Common myeloid progenitor, CD34-positive (primary cell): ENCODE data around the gene ANXA8L1. TPM values are rescaled to one million over a fixed set of nuclear protein-coding genes. Genes with fewer than 3 reads are reported as not detected.
"Not testable (repeated sequence)": the region's sequence is repeated elsewhere in the genome, so short reads cannot be mapped to it uniquely, and the experiment has no call there.

Experiments
- CTCF ChIA-PET: fragments of 350-600 bp; sonication (Branson Sonifier 250); formaldehyde crosslinking; loops from one replicate; lab custom pipeline; 2021; ENCODE audit warnings: antibody characterized with exemption; lab: Charles Lee
- POLR2A ChIA-PET: fragments of 350-600 bp; sonication (Branson Sonifier 250); formaldehyde crosslinking; loops from one replicate; lab custom pipeline; 2021; ENCODE audit warnings: antibody characterized with exemption; lab: Charles Lee
- DNase-seq, 3 donors: peaks; one replicate each; pipeline versions ENCODE4 v3.0.0 to v3.0.0-alpha.2; 2013
- H3K27ac ChIP-seq, 2 experiments: 1 replicate in 1 of 2; 2 replicates in 1 of 2; pipeline ENCODE4 v1.7.0; 2013; ENCODE audit warnings: inconsistent platforms in 2 of 2, low read length in 2 of 2, mild to moderate bottlenecking in 2 of 2, low read depth in 1 of 2, moderate library complexity in 1 of 2; ENCODE audit not compliant: severe bottlenecking in 2 of 2, insufficient read depth in 1 of 2, poor library complexity in 1 of 2
- H3K27me3 ChIP-seq, 5 experiments: replicated peaks in 2 of 5; 1 replicate in 3 of 5; 2 replicates in 2 of 5; pipeline versions ENCODE4 v1.6.1 to v1.7.0; 2013; ENCODE audit warnings: low read length in 4 of 5, mild to moderate bottlenecking in 2 of 5, moderate library complexity in 2 of 5, inconsistent platforms in 1 of 5; ENCODE audit not compliant: insufficient read depth in 5 of 5, control insufficient read depth in 4 of 5
- H3K36me3 ChIP-seq, 4 experiments: 1 replicate in 2 of 4; 2 replicates in 2 of 4; pipeline versions ENCODE4 v1.6.1 to v1.7.0; 2013; ENCODE audit warnings: low read length in 3 of 4, control low read depth in 1 of 4, mild to moderate bottlenecking in 1 of 4; ENCODE audit not compliant: control insufficient read depth in 4 of 4, insufficient read depth in 4 of 4
- H3K4me1 ChIP-seq, 4 experiments: 1 replicate in 3 of 4; 2 replicates in 1 of 4; pipeline versions ENCODE4 v1.6.1 to v1.7.1; 2013; ENCODE audit warnings: low read length in 3 of 4, mild to moderate bottlenecking in 3 of 4, control low read depth in 1 of 4, inconsistent platforms in 1 of 4, moderate library complexity in 1 of 4; ENCODE audit not compliant: control insufficient read depth in 4 of 4, insufficient read depth in 4 of 4; ENCODE audit errors: control extremely low read depth in 1 of 4
- H3K4me3 ChIP-seq, 7 experiments: 1 replicate in 4 of 7; 2 replicates in 3 of 7; pipeline versions ENCODE4 v1.5.1 to v1.7.0; 2013; ENCODE audit warnings: mild to moderate bottlenecking in 7 of 7, low read length in 6 of 7, moderate library complexity in 6 of 7, inconsistent platforms in 2 of 7, low read depth in 2 of 7, control low read depth in 1 of 7; ENCODE audit not compliant: insufficient read depth in 4 of 7, control insufficient read depth in 1 of 7; ENCODE audit errors: extremely low read depth in 1 of 7
- H3K9me3 ChIP-seq, 5 experiments: 1 replicate in 4 of 5; 2 replicates in 1 of 5; pipeline versions ENCODE4 v1.6.1 to v1.7.1; 2013; ENCODE audit warnings: low read length in 4 of 5, mild to moderate bottlenecking in 2 of 5, inconsistent platforms in 1 of 5, low read depth in 1 of 5, moderate library complexity in 1 of 5; ENCODE audit not compliant: control insufficient read depth in 4 of 5, insufficient read depth in 2 of 5; ENCODE audit errors: control extremely low read depth in 1 of 5
- WGBS: methylation state at CpG from one replicate; pipeline ENCODE4 v1.1.5; 2013; ENCODE audit not compliant: insufficient coverage; 5-methylcytosine and 5-hydroxymethylcytosine counted together
- polyA plus RNA-seq: library from polyadenylated mRNA; unstranded; fragments of 120-200 nt; gene quantifications from one replicate; pipeline ENCODE4 v1.2.1, GENCODE V29; 2013

Gene ANXA8L1, protein sequence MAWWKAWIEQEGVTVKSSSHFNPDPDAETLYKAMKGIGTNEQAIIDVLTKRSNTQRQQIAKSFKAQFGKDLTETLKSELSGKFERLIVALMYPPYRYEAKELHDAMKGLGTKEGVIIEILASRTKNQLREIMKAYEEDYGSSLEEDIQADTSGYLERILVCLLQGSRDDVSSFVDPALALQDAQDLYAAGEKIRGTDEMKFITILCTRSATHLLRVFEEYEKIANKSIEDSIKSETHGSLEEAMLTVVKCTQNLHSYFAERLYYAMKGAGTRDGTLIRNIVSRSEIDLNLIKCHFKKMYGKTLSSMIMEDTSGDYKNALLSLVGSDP
- 0.11 TPM for polyA plus RNA-seq

DNA sequence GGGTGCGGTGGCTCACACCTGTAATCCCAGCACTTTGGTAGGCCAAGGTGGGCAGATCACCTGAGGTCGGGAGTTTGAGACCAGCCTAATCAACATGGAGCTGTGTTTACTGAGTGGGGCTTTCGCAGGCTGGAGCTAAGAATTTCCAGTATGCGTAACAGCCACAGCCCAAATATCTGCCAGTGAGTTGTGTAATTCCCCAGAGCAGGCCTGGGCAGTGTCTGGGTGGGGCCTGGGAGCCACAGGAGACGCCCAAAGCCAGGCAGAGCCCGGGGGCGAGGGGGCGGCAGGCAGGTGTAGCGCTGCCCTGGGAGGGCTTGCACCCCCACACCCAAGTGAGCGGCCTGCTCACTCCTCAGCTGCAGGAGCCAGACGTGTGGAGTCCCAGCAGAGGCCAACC lies at the start of gene ANXA8L1:
TSS of gene ANXA8L1 (plus strand) at position 371 of the 400 bp plus-strand sequence. CDS start 76 bp downstream, outside the sequence.
- H3K4me1 ChIP-seq, H3K27ac ChIP-seq, H3K4me3 ChIP-seq, H3K36me3 ChIP-seq, DNase-seq, CTCF ChIA-PET, H3K27me3 ChIP-seq, H3K9me3 ChIP-seq, POLR2A ChIA-PET: not testable (repeated sequence)
- WGBS: no CpG with 5 or more reads among the region's 11 CpGs

DNA sequence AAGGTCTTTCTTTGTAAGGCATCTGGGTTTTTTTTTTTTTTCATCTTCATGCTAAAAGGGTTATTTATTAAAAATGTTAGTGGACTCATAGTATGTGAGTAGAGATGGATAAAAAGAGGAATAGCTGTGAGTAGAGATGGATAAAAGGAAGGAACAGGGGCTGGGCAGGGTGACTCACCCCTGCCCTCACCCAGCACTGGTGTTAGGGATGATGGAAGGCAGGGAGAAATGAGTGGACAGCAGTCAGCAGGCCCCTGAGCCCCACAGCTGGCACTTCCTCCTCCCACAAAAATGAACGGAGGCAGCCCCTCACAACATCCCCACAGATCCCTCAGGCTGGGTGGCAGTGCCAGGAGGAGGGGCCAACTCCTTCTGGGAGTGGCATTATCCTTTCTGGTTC lies 49.5 kb upstream of the ANXA8L1 start:
- Histone ChIP-seq H3K9me3 (no peaks in the 10 kb centered on the region), H3K36me3 (no peaks in the 10 kb centered on the region), H3K4me3 (no peak overlapping the region), H3K4me1 (no peaks in the 10 kb centered on the region), H3K27ac (no peak overlapping the region), H3K27me3 (peaks cover 0 to 2% (median 0%) of the 10 kb centered on the region in 5 experiments)
- CTCF ChIA-PET: interaction anchor here (1.2 to 1.7 kb wide), 2 partner anchors 41 to 100 kb away, joined by 5 to 6 read pairs; no protein-coding TSS in a partner anchor
- no peak for DNase-seq
- POLR2A ChIA-PET: no interaction called here
- no CpG with 5 or more reads among the region's 1 CpG for WGBS

- ChIA-PET POLR2A (no interaction called here), CTCF (interaction anchor here (0.6 to 1.7 kb wide), 2 partner anchors 42 to 233 kb away, joined by 3 to 6 read pairs; no protein-coding TSS in a partner anchor)
- H3K27me3 ChIP-seq: peaks cover 0 to 2% (median 0%) of the 10 kb centered on the region in 5 experiments
These were observed 48.6 kb upstream of the ANXA8L1 start for GRCh38 chr10:46326971-46327370.

DNA sequence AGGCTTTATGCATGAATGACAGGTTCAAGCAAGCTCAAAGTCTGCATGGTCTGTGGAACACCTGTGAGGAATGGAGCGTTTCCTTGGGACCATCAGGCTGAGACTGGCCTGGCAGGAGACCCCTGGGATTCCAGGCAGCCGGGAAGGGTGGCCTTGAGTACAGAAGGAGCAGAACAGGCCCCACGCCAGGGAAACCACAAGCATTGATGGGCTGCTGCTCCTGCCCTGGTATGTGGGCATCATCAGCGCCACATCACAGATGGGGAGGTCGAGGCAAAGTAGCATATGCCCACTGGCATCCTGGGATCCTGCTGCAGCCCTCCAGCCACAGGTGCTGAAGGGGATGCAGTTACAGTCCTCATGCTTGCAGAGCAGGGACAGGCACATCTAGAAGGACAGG lies 47.9 kb upstream of the ANXA8L1 start:
- WGBS: 94% methylated on average over 4 of the region's 5 CpGs
- no peak overlapping the region for H3K27ac ChIP-seq
- CTCF ChIA-PET: no interaction called here

More at GRCh38 chr10:46326971-46327370, 48.6 kb upstream of the ANXA8L1 start:
- no peaks in the 10 kb centered on the region for H3K36me3 ChIP-seq
- 100% methylated on average over 4 of the region's 4 CpGs for WGBS
- H3K27ac ChIP-seq: no peak overlapping the region
- H3K4me3 ChIP-seq: no peak overlapping the region
- no peak for DNase-seq
- no peaks in the 10 kb centered on the region for H3K9me3 ChIP-seq
- H3K4me1 ChIP-seq: no peaks in the 10 kb centered on the region

GRCh38 chr10:46328853-46329689 lies 46.5 kb upstream of the ANXA8L1 start:
- Histone ChIP-seq H3K27me3 (no peaks in the 10 kb centered on the region), H3K36me3 (no peaks in the 10 kb centered on the region), H3K4me3 (no peak overlapping the region), H3K27ac (no peak overlapping the region), H3K4me1 (no peaks in the 10 kb centered on the region), H3K9me3 (no peaks in the 10 kb centered on the region)
- no peak for DNase-seq
- ChIA-PET POLR2A (no interaction called here), CTCF (no interaction called here)
- WGBS: 94% methylated on average over 9 of the region's 9 CpGs

More for the DNA sequence above, 47.9 kb upstream of the ANXA8L1 start:
- no peaks in the 10 kb centered on the region for H3K9me3 ChIP-seq
- H3K36me3 ChIP-seq: no peaks in the 10 kb centered on the region
- POLR2A ChIA-PET: no interaction called here
- no peak overlapping the region for H3K4me3 ChIP-seq
- H3K4me1 ChIP-seq: no peaks in the 10 kb centered on the region
- DNase-seq: no peak
- H3K27me3 ChIP-seq: peaks cover 0 to 2% (median 0%) of the 10 kb centered on the region in 5 experiments

GRCh38 chr10:46329690-46330016 lies 45.9 kb upstream of the ANXA8L1 start:
- Histone ChIP-seq H3K27ac (no peak overlapping the region), H3K36me3 (no peaks in the 10 kb centered on the region), H3K9me3 (no peaks in the 10 kb centered on the region), H3K27me3 (no peaks in the 10 kb centered on the region), H3K4me1 (no peaks in the 10 kb centered on the region), H3K4me3 (no peak overlapping the region)
- ChIA-PET CTCF (no interaction called here), POLR2A (no interaction called here)
- 92% methylated on average over 8 of the region's 8 CpGs for WGBS
- no peak for DNase-seq

- CTCF ChIA-PET: interaction anchor here (0.9 kb wide), 1 partner anchor 102 kb away, joined by 3 read pairs; no protein-coding TSS in a partner anchor
- H3K27me3 ChIP-seq: no peaks in the 10 kb centered on the region
- DNase-seq: no peak
- WGBS: no CpG with 5 or more reads among the region's 3 CpGs
- H3K4me3 ChIP-seq: no peak overlapping the region
- H3K4me1 ChIP-seq: no peaks in the 10 kb centered on the region
- H3K9me3 ChIP-seq: no peaks in the 10 kb centered on the region
- H3K27ac ChIP-seq: no peak overlapping the region
- POLR2A ChIA-PET: no interaction called here
- no peaks in the 10 kb centered on the region for H3K36me3 ChIP-seq
These were observed 44.7 kb upstream of the ANXA8L1 start for GRCh38 chr10:46330894-46331293.
